GM12873 (cell line): ENCODE results near the gene BCKDHB.

Experiments
- CTCF ChIP-seq: IDR thresholded peaks from 2 replicates; pipeline ENCODE4 v1.5.1; 2012; ENCODE audit warnings: low read depth, mild to moderate bottlenecking, moderate library complexity, low read length, control low read depth; ENCODE audit not compliant: insufficient read depth; ENCODE audit errors: missing control alignments

The BCKDHB gene

GRCh38 chr6:80330961-80331360, 224.5 kb downstream of the BCKDHB start:
- TF ChIP-seq CTCF, result no peak

- TF ChIP-seq CTCF, result no peak
Measured at GRCh38 chr6:80331522-80331921, 225.1 kb downstream of the BCKDHB start.

GRCh38 chr6:80331974-80332373, 225.5 kb downstream of the BCKDHB start:
- TF ChIP-seq CTCF, result no peak

- TF ChIP-seq CTCF, result no peak
Measured at GRCh38 chr6:80333342-80333741, 226.9 kb downstream of the BCKDHB start.

- no peak for TF ChIP-seq CTCF
Measured at GRCh38 chr6:80335121-80335531, 228.7 kb downstream of the BCKDHB start.

- TF ChIP-seq CTCF, result no peak
Measured at GRCh38 chr6:80336911-80337310, 230.4 kb downstream of the BCKDHB start.

- peak; percentile 77 for TF ChIP-seq CTCF
Measured at GRCh38 chr6:80338201-80338836, 231.8 kb downstream of the BCKDHB start.
